Skin epidermis (tissue), 12 donors: Measurements from ENCODE around the gene VTCN1.

Source experiments
- H3K27ac ChIP-seq, 21 experiments: fragments of 200-600 bp; sonication (generic) in 11 of 21; one replicate each; pipeline ENCODE4 v1.5.0; 2020; ENCODE audit warnings: mild to moderate bottlenecking in 3 of 21, inconsistent platforms in 2 of 21, moderate library complexity in 2 of 21
- H3K4me3 ChIP-seq, 7 experiments: fragments of 200-600 bp; sonication (generic) in 2 of 7; one replicate each; pipeline ENCODE4 v1.5.0; 2020; ENCODE audit warnings: inconsistent platforms in 2 of 7, mild to moderate bottlenecking in 2 of 7, moderate library complexity in 1 of 7

Gene VTCN1

GRCh38 chr1:117213046-117213445 is 2.3 kb upstream of the VTCN1 start:
- Histone ChIP-seq H3K27ac (no peak overlapping the region), H3K4me3 (no peak overlapping the region)

GRCh38 chr1:117210386-117210785 is 341 bp downstream of the VTCN1 start:
- H3K27ac ChIP-seq = peak overlapping the region in 3 of 21 experiments; percentile 6 to 44 (median 20)
- no peak overlapping the region for H3K4me3 ChIP-seq

GRCh38 chr1:117209094-117209493 is 1.6 kb downstream of the VTCN1 start:
- peak overlapping the region in 2 of 21 experiments; percentile 23 to 39 for H3K27ac ChIP-seq
- H3K4me3 ChIP-seq = no peak overlapping the region

GRCh38 chr1:117208580-117208979 is 2.1 kb downstream of the VTCN1 start:
- H3K27ac ChIP-seq = peak overlapping the region in 1 of 21 experiments; percentile 39
- H3K4me3 ChIP-seq = no peak overlapping the region

- Histone ChIP-seq H3K4me3 (no peak overlapping the region), H3K27ac (no peak overlapping the region)
These were observed 5.4 kb downstream of the VTCN1 start for GRCh38 chr1:117205368-117205767.

GRCh38 chr1:117201808-117202207 is 8.9 kb downstream of the VTCN1 start:
- Histone ChIP-seq H3K4me3 (no peak overlapping the region), H3K27ac (no peak overlapping the region)

- Histone ChIP-seq H3K27ac (no peak overlapping the region), H3K4me3 (no peak overlapping the region)
These were observed 12.6 kb downstream of the VTCN1 start for GRCh38 chr1:117198097-117198496.

- Histone ChIP-seq H3K27ac (no peak overlapping the region), H3K4me3 (no peak overlapping the region)
These were observed 21.0 kb downstream of the VTCN1 start for GRCh38 chr1:117189726-117190125.

GRCh38 chr1:117188816-117189437 is 21.8 kb downstream of the VTCN1 start:
- Histone ChIP-seq H3K4me3 (no peak overlapping the region), H3K27ac (no peak overlapping the region)

GRCh38 chr1:117188170-117188815 is 22.4 kb downstream of the VTCN1 start:
- Histone ChIP-seq H3K4me3 (no peak overlapping the region), H3K27ac (peak overlapping the region in 1 of 21 experiments; percentile 17)

GRCh38 chr1:117183112-117183511 is 27.6 kb downstream of the VTCN1 start:
- H3K27ac ChIP-seq = no peak overlapping the region
- H3K4me3 ChIP-seq = no peak overlapping the region

GRCh38 chr1:117182319-117182718 is 28.4 kb downstream of the VTCN1 start:
- no peak overlapping the region for H3K4me3 ChIP-seq
- H3K27ac ChIP-seq = peak overlapping the region in 1 of 21 experiments; percentile 7

GRCh38 chr1:117181630-117182041 is 29.1 kb downstream of the VTCN1 start:
- H3K27ac ChIP-seq = no peak overlapping the region
- no peak overlapping the region for H3K4me3 ChIP-seq

- no peak overlapping the region for H3K4me3 ChIP-seq
- no peak overlapping the region for H3K27ac ChIP-seq
These were observed 30.4 kb downstream of the VTCN1 start for GRCh38 chr1:117180147-117180967.

GRCh38 chr1:117179471-117179870 is 31.3 kb downstream of the VTCN1 start:
- no peak overlapping the region for H3K27ac ChIP-seq
- no peak overlapping the region for H3K4me3 ChIP-seq

- Histone ChIP-seq H3K4me3 (no peak overlapping the region), H3K27ac (no peak overlapping the region)
These were observed 32.0 kb downstream of the VTCN1 start for GRCh38 chr1:117178756-117179155.

- no peak overlapping the region for H3K27ac ChIP-seq
These were observed 33.4 kb downstream of the VTCN1 start for GRCh38 chr1:117177376-117177775.

GRCh38 chr1:117176579-117176978 is 34.1 kb downstream of the VTCN1 start:
- Histone ChIP-seq H3K27ac (no peak overlapping the region), H3K4me3 (no peak overlapping the region)

More at GRCh38 chr1:117177376-117177775, 33.4 kb downstream of the VTCN1 start:
- H3K4me3 ChIP-seq = no peak overlapping the region

GRCh38 chr1:117174851-117175250 is 35.9 kb downstream of the VTCN1 start:
- Histone ChIP-seq H3K27ac (no peak overlapping the region), H3K4me3 (no peak overlapping the region)

- Histone ChIP-seq H3K27ac (no peak overlapping the region), H3K4me3 (no peak overlapping the region)
These were observed 37.0 kb downstream of the VTCN1 start for GRCh38 chr1:117173691-117174090.

GRCh38 chr1:117173006-117173405 is 37.7 kb downstream of the VTCN1 start:
- H3K27ac ChIP-seq = no peak overlapping the region
- H3K4me3 ChIP-seq = no peak overlapping the region
